Endodermal cell (in vitro differentiated cells): ENCODE measurements around the gene SDSL. TPM values are rescaled to one million over a fixed set of nuclear protein-coding genes. Genes with fewer than 3 reads are reported as not detected.

Experiments used
- DNase-seq: peaks from one replicate; pipeline ENCODE4 v3.0.0-alpha.2; 2017
- H3K27ac ChIP-seq: 2 replicates; pipeline ENCODE4 v1.5.1; 2013; ENCODE audit warnings: mild to moderate bottlenecking, low read depth, low read length, moderate library complexity
- H3K27me3 ChIP-seq: 2 replicates; pipeline ENCODE4 v1.6.1; 2013; ENCODE audit warnings: mild to moderate bottlenecking, low read length, moderate library complexity; ENCODE audit not compliant: insufficient read depth, control insufficient read depth, poor library complexity, severe bottlenecking
- H3K36me3 ChIP-seq: 2 replicates; pipeline ENCODE4 v1.7.0; 2013; ENCODE audit warnings: mild to moderate bottlenecking, low read length, moderate library complexity; ENCODE audit not compliant: control insufficient read depth, insufficient read depth
- H3K4me1 ChIP-seq: one replicate; pipeline ENCODE4 v1.7.0; 2013; ENCODE audit warnings: low read length; ENCODE audit not compliant: control insufficient read depth, insufficient read depth
- H3K4me3 ChIP-seq: 2 replicates; pipeline ENCODE4 v1.5.1; 2013; ENCODE audit warnings: mild to moderate bottlenecking, low read length, moderate library complexity
- H3K9ac ChIP-seq: 2 replicates; pipeline ENCODE4 v1.6.1; 2013; ENCODE audit warnings: mild to moderate bottlenecking, low read length, moderate library complexity; ENCODE audit not compliant: poor library complexity, severe bottlenecking; ENCODE audit errors: extremely low read depth
- H3K9me3 ChIP-seq: 2 replicates; pipeline ENCODE4 v1.6.1; 2013; ENCODE audit warnings: mild to moderate bottlenecking, low read length, moderate library complexity; ENCODE audit not compliant: control insufficient read depth
- H3K27ac Mint-ChIP-seq: 2 replicates; pipeline ENCODE4 v1.8.0; 2020; ENCODE audit warnings: mixed read lengths
- H3K27me3 Mint-ChIP-seq: 2 replicates; pipeline ENCODE4 v1.8.0; 2021; ENCODE audit warnings: mild to moderate bottlenecking, mixed read lengths; ENCODE audit not compliant: insufficient read depth
- H3K36me3 Mint-ChIP-seq: 2 replicates; pipeline ENCODE4 v1.8.0; 2020; ENCODE audit warnings: low read depth, mixed read lengths
- H3K4me1 Mint-ChIP-seq: 2 replicates; pipeline ENCODE4 v1.8.0; 2020; ENCODE audit warnings: mixed read lengths
- H3K4me3 Mint-ChIP-seq: 2 replicates; pipeline ENCODE4 v1.8.0; 2020; ENCODE audit warnings: mild to moderate bottlenecking, moderate library complexity, mixed read lengths
- H3K9me3 Mint-ChIP-seq: 2 replicates; pipeline ENCODE4 v1.8.0; 2020; ENCODE audit warnings: mild to moderate bottlenecking, mixed read lengths
- WGBS, 2 experiments: methylation state at CpG; one replicate each; pipeline versions ENCODE4 v1.1.5 to v1.1.7; 2013; ENCODE audit warnings: missing lambda C conversion rate in 2 of 2, mixed read lengths in 1 of 2; ENCODE audit not compliant: insufficient coverage in 1 of 2, insufficient read length in 1 of 2; 5-methylcytosine and 5-hydroxymethylcytosine counted together
- total RNA-seq, 2 donors: library from RNA; stranded (reverse); fragmentation: NEBNext Ultra II Directional in 1 of 2; extraction: Animal tissue kit (Norgen Biotek cat#: 25700) in 1 of 2; gene quantifications; 2 replicates in 1 of 2; 3 replicates in 1 of 2; pipeline ENCODE4 v1.2.1, GENCODE V29; 2021
- TF ChIP-seq, protein P1 (sequence below): fragments of 200-600 bp; sonication (generic); conservative IDR thresholded peaks from 2 replicates; pipeline ENCODE4 v1.5.0; 2021; ENCODE audit warnings: antibody characterized with exemption, mild to moderate bottlenecking

Gene SDSL
- total RNA-seq, 2 donors from 2014 or later: 2.4 to 5.7 TPM

DNA sequence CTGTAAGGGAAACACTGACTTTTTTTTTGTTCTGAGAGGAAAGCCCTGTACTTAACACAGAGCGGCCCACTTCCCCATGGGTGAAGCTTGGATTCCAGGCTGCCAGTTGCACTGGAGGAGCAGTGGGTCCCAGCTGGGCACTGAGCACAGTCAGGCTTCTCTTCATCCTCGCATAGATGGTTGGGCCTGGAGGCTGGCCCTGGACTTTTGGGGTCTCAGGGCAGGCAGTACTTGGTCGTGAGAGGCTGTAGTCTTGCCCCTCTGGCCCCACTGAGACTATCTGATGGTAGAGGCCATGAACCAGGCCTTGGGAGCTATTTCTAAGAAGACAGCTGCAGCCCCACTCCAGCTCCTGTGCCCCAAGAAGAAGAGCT, 55.6 kb downstream of the SDSL start:
- H3K27me3 Mint-ChIP-seq: peaks cover 96% of the 10 kb centered on the region
- no peaks in the 10 kb centered on the region for H3K9me3 Mint-ChIP-seq
- Histone ChIP-seq H3K27me3 (peaks cover 96% of the 10 kb centered on the region), H3K9ac (no peak overlapping the region), H3K36me3 (no peaks in the 10 kb centered on the region), H3K4me3 (no peak overlapping the region), H3K4me1 (peaks cover 11% of the 10 kb centered on the region), H3K27ac (no peak overlapping the region), H3K9me3 (no peaks in the 10 kb centered on the region)
- H3K4me3 Mint-ChIP-seq: no peak overlapping the region
- TF ChIP-seq, protein P1, sequence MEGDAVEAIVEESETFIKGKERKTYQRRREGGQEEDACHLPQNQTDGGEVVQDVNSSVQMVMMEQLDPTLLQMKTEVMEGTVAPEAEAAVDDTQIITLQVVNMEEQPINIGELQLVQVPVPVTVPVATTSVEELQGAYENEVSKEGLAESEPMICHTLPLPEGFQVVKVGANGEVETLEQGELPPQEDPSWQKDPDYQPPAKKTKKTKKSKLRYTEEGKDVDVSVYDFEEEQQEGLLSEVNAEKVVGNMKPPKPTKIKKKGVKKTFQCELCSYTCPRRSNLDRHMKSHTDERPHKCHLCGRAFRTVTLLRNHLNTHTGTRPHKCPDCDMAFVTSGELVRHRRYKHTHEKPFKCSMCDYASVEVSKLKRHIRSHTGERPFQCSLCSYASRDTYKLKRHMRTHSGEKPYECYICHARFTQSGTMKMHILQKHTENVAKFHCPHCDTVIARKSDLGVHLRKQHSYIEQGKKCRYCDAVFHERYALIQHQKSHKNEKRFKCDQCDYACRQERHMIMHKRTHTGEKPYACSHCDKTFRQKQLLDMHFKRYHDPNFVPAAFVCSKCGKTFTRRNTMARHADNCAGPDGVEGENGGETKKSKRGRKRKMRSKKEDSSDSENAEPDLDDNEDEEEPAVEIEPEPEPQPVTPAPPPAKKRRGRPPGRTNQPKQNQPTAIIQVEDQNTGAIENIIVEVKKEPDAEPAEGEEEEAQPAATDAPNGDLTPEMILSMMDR: no peak
- H3K36me3 Mint-ChIP-seq: no peaks in the 10 kb centered on the region
- H3K27ac Mint-ChIP-seq: no peak overlapping the region
- WGBS, 2 experiments: 18 to 33% methylated on average over 1 to 3 of the region's 3 CpGs
- DNase-seq: no peak
- H3K4me1 Mint-ChIP-seq: peaks cover 31% of the 10 kb centered on the region

DNA sequence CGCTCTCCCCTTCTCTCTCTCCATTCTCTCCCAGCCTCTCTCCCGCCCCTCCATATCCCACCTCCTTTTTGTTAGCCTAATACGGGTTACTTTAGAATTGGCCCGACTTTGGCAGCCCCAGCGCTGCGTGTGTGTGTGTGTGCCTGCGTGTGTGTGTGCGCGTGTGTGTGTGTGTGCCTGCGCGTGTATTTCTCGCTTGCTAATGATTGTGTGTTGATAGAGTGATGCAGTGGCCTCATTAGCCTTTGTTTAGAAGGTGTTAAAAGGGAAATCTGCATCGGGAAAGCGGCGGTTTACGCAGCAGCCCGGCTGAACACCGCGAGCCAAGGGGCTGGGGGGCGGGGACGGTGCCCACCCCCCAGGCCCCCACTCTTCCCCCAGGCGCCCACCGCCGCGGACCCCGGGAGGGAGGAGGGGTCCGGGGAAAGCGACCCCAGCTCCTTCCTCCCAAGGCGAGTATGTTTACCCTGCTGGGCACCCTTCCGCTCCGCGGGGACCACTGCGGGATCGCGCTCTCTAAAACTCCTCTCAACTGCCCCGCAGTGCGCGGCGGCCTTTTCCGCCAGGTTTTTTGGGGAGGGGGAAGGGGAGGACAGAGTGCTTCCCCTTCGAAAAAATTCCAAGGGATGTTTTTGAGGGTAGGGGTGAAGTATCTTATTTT, 56.3 kb downstream of the SDSL start:
- Histone ChIP-seq H3K9me3 (no peaks in the 10 kb centered on the region), H3K27me3 (peaks cover 96% of the 10 kb centered on the region), H3K9ac (no peak overlapping the region), H3K27ac (no peak overlapping the region), H3K4me1 (peaks cover 11% of the 10 kb centered on the region), H3K4me3 (no peak overlapping the region), H3K36me3 (no peaks in the 10 kb centered on the region)
- TF ChIP-seq, protein P1: no peak
- H3K9me3 Mint-ChIP-seq: no peaks in the 10 kb centered on the region
- no peak overlapping the region for H3K27ac Mint-ChIP-seq
- peak; percentile 85 for DNase-seq
- peaks cover 26% of the 10 kb centered on the region for H3K4me1 Mint-ChIP-seq
- H3K36me3 Mint-ChIP-seq: no peaks in the 10 kb centered on the region
- peaks cover 96% of the 10 kb centered on the region for H3K27me3 Mint-ChIP-seq
- WGBS, 2 experiments: 0 to 1% methylated on average over 11 to 30 of the region's 41 CpGs
- H3K4me3 Mint-ChIP-seq: no peak overlapping the region

DNA sequence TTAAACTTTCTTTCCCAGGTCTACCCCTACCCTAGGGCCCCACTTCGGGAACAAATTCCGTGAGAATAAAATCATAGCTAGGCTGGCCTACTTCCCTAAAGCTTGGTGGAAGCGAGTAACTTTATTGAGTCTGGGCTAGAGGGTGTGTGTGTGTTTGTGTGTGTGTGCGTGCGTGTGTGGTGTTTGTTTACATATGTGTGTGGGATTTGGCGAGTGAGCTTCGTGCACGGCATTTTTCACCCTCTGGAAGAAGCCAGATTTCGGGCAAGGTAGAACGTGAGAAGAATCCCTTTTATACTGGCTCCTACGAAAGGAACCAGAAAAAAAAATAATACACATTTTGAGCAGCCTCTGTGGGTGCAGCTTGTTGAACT, 57.0 kb downstream of the SDSL start:
- Histone ChIP-seq H3K4me3 (no peak overlapping the region), H3K4me1 (peaks cover 11% of the 10 kb centered on the region), H3K27ac (no peak overlapping the region), H3K27me3 (peaks cover 96% of the 10 kb centered on the region), H3K36me3 (no peaks in the 10 kb centered on the region), H3K9ac (no peak overlapping the region), H3K9me3 (no peaks in the 10 kb centered on the region)
- DNase-seq: peak; percentile 55
- H3K4me1 Mint-ChIP-seq: peaks cover 26% of the 10 kb centered on the region
- no peak overlapping the region for H3K4me3 Mint-ChIP-seq
- WGBS, 2 experiments: 0 to 6% methylated on average over 3 to 11 of the region's 11 CpGs
- peaks cover 96% of the 10 kb centered on the region for H3K27me3 Mint-ChIP-seq
- TF ChIP-seq, protein P1: no peak
- H3K36me3 Mint-ChIP-seq: no peaks in the 10 kb centered on the region
- H3K9me3 Mint-ChIP-seq: no peaks in the 10 kb centered on the region
- H3K27ac Mint-ChIP-seq: no peak overlapping the region
